HG03175 (cell line): Measurements from ENCODE around the gene KCND3.

Experiments
- ATAC-seq: cut with Tn5 transposase; IDR thresholded peaks from one replicate; pipeline ENCODE4 v1.9.1; 2021; ENCODE audit warnings: mild to moderate bottlenecking, moderate library complexity; ENCODE audit not compliant: unreplicated experiment

KCND3 gene

DNA sequence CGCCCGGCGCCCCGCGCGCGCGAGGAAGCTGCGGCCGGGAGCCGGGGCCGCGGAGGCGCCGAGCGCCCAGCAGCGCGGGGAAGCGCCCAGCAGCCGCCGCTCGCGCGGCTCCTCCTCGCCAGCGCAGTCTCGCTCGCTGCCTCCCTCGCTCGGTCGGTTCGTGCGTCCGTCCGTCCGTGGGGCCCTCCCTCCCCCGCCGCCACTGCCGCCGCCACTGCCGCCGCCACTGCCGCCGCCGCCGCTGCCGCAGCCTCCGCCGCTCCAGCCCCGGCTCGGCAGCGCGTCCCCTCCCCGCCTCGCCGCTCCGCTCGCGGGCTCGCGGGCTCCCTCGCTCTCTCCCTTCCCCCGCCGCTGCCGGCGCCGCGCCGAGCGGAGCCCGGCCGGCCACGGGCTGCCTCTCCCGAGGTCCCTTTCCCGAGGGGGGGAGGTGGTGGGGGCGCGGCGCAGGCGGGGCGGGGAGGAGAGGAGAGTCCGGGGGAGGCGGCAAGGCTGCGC lies at the start of gene KCND3:
Gene KCND3 (minus strand): TSS at position 138 of the 495 bp plus-strand sequence.
- ATAC-seq, result no peak

DNA sequence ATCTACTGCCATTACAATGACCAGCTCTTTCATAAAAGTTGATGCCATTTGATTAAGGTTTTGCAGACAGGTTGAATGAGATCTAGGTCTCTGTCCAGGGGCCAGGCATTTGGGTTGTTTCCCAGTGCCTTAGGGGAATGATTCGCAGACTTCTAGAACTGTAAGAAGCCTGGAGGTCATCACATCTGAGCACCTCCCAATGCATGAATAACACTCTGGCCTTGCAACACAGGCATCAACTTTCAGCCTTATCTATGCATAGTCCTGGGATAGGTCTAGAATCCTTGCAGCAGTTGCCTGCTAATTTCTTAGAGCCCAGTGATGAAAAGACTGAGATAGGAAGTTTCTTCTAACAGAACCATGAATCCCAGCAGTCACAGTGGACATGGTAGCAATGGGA lies 44.8 kb upstream of the KCND3 start:
- ATAC-seq, result no peak

DNA sequence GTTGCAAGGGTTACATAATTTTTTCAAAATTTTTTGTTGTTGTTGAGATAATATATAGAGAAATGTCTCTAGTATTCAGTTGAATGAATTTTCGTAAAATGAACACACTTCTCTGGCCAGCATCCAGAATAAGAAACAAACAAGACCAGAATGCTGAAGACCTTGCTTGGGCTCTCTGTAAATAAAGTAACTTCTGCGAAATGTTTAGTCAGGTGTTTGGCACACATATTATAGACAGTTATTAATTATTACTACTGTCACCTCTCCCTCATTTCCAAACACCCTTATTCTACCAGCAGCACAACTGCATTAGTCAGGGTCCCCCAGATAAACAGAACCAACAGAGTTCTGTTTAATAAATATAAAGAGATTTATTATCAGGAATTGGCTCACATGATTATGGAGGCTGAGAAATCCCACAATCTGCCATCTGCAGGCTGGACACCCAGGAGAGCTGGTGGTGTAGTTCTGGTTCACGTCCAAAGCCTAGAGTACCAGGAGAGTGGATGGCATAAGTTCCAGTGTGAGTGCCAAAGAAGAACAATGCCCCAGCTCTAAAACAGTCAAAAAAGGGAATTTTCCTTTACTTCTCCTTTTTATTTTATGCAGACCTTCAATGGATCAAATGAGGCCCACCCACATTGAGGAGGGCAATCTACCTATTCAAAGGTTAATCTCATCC lies 44.1 kb upstream of the KCND3 start:
- no peak for ATAC-seq

DNA sequence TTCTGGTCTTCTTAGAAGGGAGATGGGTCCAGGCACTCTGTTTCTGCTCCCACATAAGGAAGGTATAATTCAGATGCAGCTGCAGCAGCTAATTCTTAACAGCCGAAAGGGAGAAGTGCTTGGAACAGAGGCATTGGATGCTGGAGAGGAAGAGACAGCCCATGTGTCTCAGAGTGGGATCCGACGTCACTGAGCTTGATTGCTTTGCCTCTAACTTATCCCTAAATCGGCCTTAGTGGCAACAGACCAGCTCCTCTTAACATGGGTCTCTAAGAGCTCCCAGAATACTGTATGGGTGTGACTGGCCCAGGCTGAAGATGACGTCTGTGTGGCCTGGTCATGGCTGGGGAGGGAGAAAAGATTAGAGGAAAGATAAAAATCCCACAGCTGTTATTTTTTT lies 40.7 kb upstream of the KCND3 start:
- no peak for ATAC-seq

GRCh38 chr1:112027696-112028095 lies 38.2 kb upstream of the KCND3 start:
- ATAC-seq, result no peak

- ATAC-seq, result no peak
Measured at GRCh38 chr1:112026501-112026900, 37.0 kb upstream of the KCND3 start.

GRCh38 chr1:112026016-112026415 lies 36.5 kb upstream of the KCND3 start:
- ATAC-seq, result no peak

DNA sequence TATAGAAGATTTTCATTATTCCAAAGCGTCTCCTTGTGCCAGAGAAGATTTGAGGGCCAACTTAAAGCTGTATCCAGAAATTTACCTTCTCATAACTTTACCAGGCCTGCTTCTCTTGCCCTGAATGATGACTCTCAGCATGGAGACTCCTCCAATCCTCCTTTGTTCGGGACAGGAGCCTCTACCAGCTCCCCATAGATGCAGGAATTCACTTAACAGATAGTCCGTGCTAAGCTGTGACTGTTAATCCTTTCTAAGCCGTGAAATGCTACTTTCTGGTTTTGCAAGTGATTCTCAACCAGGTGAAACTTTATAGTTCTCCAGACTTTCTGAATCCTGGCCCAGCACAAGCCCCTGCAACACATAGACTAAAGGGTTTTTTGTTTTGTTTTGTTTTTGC lies 31.8 kb upstream of the KCND3 start:
- ATAC-seq, result no peak

GRCh38 chr1:112017183-112017582 lies 27.7 kb upstream of the KCND3 start:
- ATAC-seq, result no peak

- no peak for ATAC-seq
Measured at GRCh38 chr1:112012823-112013222, 23.4 kb upstream of the KCND3 start.

DNA sequence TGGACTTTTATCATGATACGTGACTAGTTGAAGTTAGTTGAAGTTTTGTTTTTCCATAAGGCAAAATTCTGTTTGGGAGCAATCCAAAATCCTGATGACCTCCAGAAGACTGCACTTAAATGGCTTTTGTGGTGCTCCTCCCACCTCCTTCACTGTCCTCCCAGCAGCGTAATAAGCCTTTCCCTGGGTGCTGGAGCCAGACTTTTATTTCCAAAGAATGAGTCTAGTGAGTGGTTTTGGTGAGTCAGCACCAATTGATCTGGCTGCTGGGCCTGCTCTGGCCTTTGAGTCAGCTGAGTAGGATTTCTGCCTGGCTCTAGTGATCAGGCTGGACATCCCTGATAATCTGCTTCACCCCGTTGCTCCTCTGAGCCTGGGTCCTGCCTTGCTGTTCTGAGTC lies 21.7 kb upstream of the KCND3 start:
- no peak for ATAC-seq

- ATAC-seq, result no peak
Measured at GRCh38 chr1:112007169-112007568, 17.7 kb upstream of the KCND3 start.

- no peak for ATAC-seq
Measured at GRCh38 chr1:112006416-112007025, 17.1 kb upstream of the KCND3 start.

DNA sequence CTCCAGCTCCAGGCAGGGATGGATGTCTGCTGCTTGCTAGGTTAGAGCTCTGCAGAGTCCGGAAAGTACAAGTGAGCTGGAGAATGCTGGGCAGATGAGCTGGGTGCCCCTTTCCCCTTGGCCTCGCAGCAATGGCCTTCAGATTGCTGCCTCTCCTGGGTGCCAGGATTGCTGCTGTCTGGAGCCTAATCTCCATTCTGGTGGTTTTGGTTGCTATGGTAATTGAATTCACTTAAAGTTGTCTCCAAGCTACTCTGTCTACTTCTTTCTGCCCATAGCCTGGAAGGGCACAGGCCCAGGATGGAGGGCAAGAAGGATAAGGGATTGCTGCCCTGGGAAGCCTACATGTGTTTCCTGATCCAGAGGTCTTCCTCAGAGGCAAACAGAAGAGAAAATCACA lies 14.6 kb upstream of the KCND3 start:
- ATAC-seq, result no peak

- ATAC-seq, result no peak
Measured at GRCh38 chr1:112002514-112002913, 13.0 kb upstream of the KCND3 start.

GRCh38 chr1:112001436-112001835 lies 12.0 kb upstream of the KCND3 start:
- ATAC-seq, result no peak

DNA sequence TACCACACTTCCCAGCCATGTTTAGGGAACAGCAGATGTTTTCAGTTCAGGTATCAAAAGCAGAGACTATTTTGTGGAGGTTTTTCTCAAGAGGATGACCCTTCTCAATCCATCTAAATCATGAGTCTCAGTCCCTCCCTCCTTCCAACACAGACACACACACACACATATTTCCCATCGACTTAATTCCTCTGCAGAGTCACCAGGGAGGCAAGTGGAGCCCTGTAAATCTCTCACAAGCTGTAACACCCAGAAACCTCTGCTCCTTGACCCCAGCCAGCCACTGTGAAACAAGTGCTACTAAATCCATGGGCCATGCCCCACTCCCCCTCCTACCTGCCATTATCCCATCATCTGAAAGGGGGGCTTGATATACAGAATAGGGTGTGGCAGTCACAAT lies 10.6 kb upstream of the KCND3 start:
- ATAC-seq, result no peak

DNA sequence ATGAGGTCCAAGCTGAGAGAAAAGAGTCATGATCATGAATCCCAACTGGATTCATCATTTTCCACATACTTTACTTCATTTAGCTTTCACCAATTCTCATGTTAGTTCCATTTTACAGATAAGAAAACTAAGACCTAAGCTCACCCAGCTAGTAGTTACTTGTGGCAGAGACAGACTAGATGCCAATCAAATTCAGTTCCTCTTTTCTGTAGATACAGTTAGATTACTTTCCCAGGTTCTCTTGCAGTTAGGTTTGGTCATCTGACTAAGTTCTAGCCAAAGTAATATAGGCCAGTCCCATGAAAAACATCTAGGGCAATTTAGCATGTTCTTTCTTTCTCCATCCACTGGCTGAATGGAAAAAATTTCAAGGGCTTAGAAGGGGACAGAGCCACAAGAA lies 8.9 kb upstream of the KCND3 start:
- ATAC-seq, result no peak

GRCh38 chr1:111992476-111992875 lies 3.0 kb upstream of the KCND3 start:
- ATAC-seq, result no peak

DNA sequence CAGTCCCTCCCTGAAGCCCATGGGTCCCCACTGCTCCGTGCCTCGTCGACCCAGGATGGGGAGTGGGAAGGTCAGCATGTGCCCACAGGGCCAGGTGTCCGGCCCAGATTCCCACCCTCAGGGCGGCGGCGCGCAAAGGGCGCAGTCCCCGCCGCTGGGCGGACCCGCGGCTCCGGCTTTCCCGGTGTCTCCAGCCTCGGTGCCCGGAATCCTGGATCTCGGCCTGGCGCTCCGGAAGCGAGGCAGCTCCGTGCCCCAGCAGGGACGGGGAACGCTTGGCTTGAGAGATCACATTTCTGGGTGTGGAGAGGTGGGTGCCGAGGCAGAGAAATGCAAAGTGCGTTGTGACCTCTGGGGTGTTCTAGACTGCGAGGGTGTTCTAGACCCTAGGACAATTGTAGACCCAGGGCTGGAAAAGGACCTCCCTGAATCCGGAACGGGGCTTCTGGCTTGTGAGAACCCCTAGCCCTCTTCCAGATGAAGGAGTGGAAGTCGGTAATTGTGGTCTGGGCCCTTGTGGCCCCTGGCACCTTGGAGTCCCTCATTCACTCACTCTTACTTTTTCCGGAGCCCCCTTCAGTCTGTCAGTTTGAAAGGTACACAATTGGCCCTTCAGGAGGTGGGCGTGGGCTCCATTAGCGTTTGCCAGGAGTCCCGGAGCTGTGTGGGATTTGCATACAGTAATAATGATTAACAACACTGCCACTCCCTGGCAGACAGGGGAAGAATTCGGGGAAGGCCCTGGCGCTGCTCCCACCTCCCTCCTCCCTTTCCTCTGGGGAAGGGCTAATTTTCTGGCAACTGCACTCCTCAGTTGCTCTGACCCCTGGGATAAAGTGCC lies 1.6 kb upstream of the KCND3 start:
- no peak for ATAC-seq

GRCh38 chr1:111990026-111990877 lies 784 bp upstream of the KCND3 start:
- ATAC-seq, result no peak
